OCI-LY1 (cell line): ENCODE results near the gene RSPH6A.

ENCODE experiments used
- CTCF ChIP-seq: fragments of 200-600 bp; sonication (generic), shearing (Covaris generic); IDR thresholded peaks from 2 replicates; pipeline ENCODE4 v1.5.1; 2017; ENCODE audit warnings: mild to moderate bottlenecking, antibody characterized with exemption, low read length, moderate library complexity, mixed read lengths
- EZH2 ChIP-seq: fragments of 200-600 bp; sonication (generic), shearing (Covaris generic); IDR thresholded peaks from 2 replicates; pipeline ENCODE4 v1.8.0; 2017; ENCODE audit warnings: borderline replicate concordance, mixed run types, mild to moderate bottlenecking, antibody characterized with exemption, low read length, moderate library complexity, mixed read lengths

GRCh38 chr19:45860359-45861259 is 45.5 kb upstream of the RSPH6A start:
- TF ChIP-seq CTCF: no peak
- TF ChIP-seq EZH2: no peak
